Measurements from ENCODE around the gene FRMD4B. TPM values are rescaled to one million over a fixed set of nuclear protein-coding genes. Genes with fewer than 3 reads are reported as not detected.
"Not testable (repeated sequence)": the region's sequence is repeated elsewhere in the genome, so short reads cannot be mapped to it uniquely, and the experiment has no call there.

FRMD4B gene
- total and polyA plus RNA-seq, 2 donors from 2014 or later, result 11.8 to 50.5 TPM

DNA sequence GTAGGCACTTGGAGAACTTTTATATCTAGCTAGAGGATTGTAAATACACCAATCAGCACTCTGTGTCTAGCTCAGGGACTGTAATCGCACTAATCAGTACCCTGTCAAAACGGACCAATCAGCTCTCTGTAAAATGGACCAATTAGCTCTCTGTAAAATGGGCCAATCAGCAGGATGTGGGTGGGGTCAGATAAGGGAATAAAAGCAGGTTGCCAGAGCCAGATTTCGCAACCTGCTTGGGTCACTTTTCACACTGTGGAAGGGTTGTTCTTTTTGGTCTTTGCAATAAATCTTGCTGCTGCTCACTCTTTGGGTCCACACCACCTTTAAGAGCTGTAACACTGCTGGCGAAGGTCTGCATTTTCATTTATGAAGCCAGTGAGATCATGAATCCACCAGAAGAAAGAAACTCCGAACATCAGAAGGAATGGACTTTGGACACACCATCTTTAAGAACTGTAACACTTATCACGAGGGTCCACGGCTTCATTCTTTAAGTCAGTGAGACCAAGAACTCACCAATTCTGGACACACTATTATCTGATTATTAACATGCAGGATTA, 125.0 kb downstream of the FRMD4B start:
- H3K4me1 ChIP-seq (ENCODE audit: control insufficient read depth in 2 of 3, insufficient read depth in 2 of 3, low read depth in 1 of 3, low read length in 3 of 3); H3K9ac ChIP-seq (ENCODE audit: low read length in 3 of 3); H3K36me3 ChIP-seq (ENCODE audit: control insufficient read depth in 2 of 3, insufficient read depth in 3 of 3, low read length in 3 of 3); DNase-seq; H3K9me3 ChIP-seq (ENCODE audit: control insufficient read depth in 2 of 3, insufficient read depth in 1 of 3, low read length in 3 of 3); H3K27me3 ChIP-seq (ENCODE audit: control insufficient read depth, insufficient read depth, low read length); intact Hi-C loops (cut with DNase I); FAIRE-seq; H3K4me3 ChIP-seq (ENCODE audit: low read length in 3 of 3); H3K27ac ChIP-seq (ENCODE audit: low read depth in 2 of 2, low read length in 2 of 2): not testable (repeated sequence)

DNA sequence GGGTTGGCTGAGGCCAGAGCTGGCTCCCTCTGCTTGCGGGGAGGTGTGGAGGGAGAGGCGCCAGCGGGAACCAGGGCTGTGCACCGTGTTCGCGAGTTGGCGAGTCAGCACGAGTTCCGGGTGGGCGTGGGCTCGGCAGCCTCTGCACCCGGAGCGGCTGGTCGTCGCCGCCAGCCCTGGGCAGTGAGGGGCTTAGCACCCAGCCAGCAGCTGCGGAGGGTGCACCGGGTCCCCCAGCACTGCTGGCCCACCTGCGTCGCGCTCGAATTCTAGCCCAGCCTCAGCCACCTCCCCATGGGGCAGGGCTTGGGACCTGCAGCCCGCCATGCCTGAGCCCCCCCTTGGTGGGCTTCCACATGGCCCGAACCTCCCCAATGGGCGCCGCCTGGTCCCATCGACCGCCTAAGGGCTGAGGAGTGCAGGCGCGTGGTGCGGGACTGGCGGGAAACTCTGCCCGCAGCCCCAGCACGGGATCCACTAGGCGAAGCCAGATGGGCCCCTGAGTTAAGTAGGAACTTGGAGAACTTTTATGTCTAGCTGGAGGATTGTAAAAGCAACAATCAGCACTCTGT, 125.6 kb downstream of the FRMD4B start:
- no peaks in the 10 kb centered on the region for H3K27me3 ChIP-seq (ENCODE audit: control insufficient read depth, insufficient read depth, low read length)
- H3K4me1 ChIP-seq (ENCODE audit: control insufficient read depth in 2 of 3, insufficient read depth in 2 of 3, low read depth in 1 of 3, low read length in 3 of 3), result no peaks in the 10 kb centered on the region
- no peak overlapping the region for H3K4me3 ChIP-seq (ENCODE audit: low read length in 3 of 3)
- TF ChIP-seq, protein P1, sequence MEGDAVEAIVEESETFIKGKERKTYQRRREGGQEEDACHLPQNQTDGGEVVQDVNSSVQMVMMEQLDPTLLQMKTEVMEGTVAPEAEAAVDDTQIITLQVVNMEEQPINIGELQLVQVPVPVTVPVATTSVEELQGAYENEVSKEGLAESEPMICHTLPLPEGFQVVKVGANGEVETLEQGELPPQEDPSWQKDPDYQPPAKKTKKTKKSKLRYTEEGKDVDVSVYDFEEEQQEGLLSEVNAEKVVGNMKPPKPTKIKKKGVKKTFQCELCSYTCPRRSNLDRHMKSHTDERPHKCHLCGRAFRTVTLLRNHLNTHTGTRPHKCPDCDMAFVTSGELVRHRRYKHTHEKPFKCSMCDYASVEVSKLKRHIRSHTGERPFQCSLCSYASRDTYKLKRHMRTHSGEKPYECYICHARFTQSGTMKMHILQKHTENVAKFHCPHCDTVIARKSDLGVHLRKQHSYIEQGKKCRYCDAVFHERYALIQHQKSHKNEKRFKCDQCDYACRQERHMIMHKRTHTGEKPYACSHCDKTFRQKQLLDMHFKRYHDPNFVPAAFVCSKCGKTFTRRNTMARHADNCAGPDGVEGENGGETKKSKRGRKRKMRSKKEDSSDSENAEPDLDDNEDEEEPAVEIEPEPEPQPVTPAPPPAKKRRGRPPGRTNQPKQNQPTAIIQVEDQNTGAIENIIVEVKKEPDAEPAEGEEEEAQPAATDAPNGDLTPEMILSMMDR (IDR thresholded peaks at IDR 0.05; ENCODE audit: borderline replicate concordance, extremely low read depth, insufficient read depth), result no peak
- intact Hi-C loops (cut with DNase I), result no loop called here
- peaks cover 0 to 3% (median 0%) of the 10 kb centered on the region in 3 donors for H3K36me3 ChIP-seq (ENCODE audit: control insufficient read depth in 2 of 3, insufficient read depth in 3 of 3, low read length in 3 of 3)
- no peaks in the 10 kb centered on the region for H3K9me3 ChIP-seq (ENCODE audit: control insufficient read depth in 2 of 3, insufficient read depth in 1 of 3, low read length in 3 of 3)
- FAIRE-seq, result no peak
- H3K27ac ChIP-seq (ENCODE audit: low read depth in 2 of 2, low read length in 2 of 2), result no peak overlapping the region
- H3K9ac ChIP-seq (ENCODE audit: low read length in 3 of 3), result no peak overlapping the region
- no peak for DNase-seq

- TF ChIP-seq, protein P1 (IDR thresholded peaks at IDR 0.05; ENCODE audit: borderline replicate concordance, extremely low read depth, insufficient read depth), result no peak
- Histone ChIP-seq H3K36me3 (ENCODE audit: control insufficient read depth in 2 of 3, insufficient read depth in 3 of 3, low read length in 3 of 3) (peaks cover 0 to 3% (median 0%) of the 10 kb centered on the region in 3 donors), H3K4me1 (ENCODE audit: control insufficient read depth in 2 of 3, insufficient read depth in 2 of 3, low read depth in 1 of 3, low read length in 3 of 3) (peaks cover 0 to 4% (median 3%) of the 10 kb centered on the region in 3 donors), H3K9ac (ENCODE audit: low read length in 3 of 3) (no peak overlapping the region), H3K27ac (ENCODE audit: low read depth in 2 of 2, low read length in 2 of 2) (no peak overlapping the region), H3K27me3 (ENCODE audit: control insufficient read depth, insufficient read depth, low read length) (no peaks in the 10 kb centered on the region), H3K4me3 (ENCODE audit: low read length in 3 of 3) (no peak overlapping the region), H3K9me3 (ENCODE audit: control insufficient read depth in 2 of 3, insufficient read depth in 1 of 3, low read length in 3 of 3) (no peaks in the 10 kb centered on the region)
- DNase-seq (no peak), FAIRE-seq (no peak)
- intact Hi-C loops (cut with DNase I), result no loop called here
Measured at GRCh38 chr3:69259125-69259524, 126.8 kb downstream of the FRMD4B start.

- TF ChIP-seq, protein P1 (IDR thresholded peaks at IDR 0.05; ENCODE audit: borderline replicate concordance, extremely low read depth, insufficient read depth), result no peak
- DNase-seq (no peak), FAIRE-seq (no peak)
- H3K36me3 ChIP-seq (ENCODE audit: control insufficient read depth in 2 of 3, insufficient read depth in 3 of 3, low read length in 3 of 3), result peaks cover 0 to 3% (median 0%) of the 10 kb centered on the region in 3 donors
- H3K27me3 ChIP-seq (ENCODE audit: control insufficient read depth, insufficient read depth, low read length), result no peaks in the 10 kb centered on the region
- H3K27ac ChIP-seq (ENCODE audit: low read depth in 2 of 2, low read length in 2 of 2), result no peak overlapping the region
- no peak overlapping the region for H3K9ac ChIP-seq (ENCODE audit: low read length in 3 of 3)
- H3K9me3 ChIP-seq (ENCODE audit: control insufficient read depth in 2 of 3, insufficient read depth in 1 of 3, low read length in 3 of 3), result no peaks in the 10 kb centered on the region
- no peak overlapping the region for H3K4me3 ChIP-seq (ENCODE audit: low read length in 3 of 3)
- intact Hi-C loops (cut with DNase I), result no loop called here
- peaks cover 0 to 7% (median 3%) of the 10 kb centered on the region in 3 donors for H3K4me1 ChIP-seq (ENCODE audit: control insufficient read depth in 2 of 3, insufficient read depth in 2 of 3, low read depth in 1 of 3, low read length in 3 of 3)
Measured at GRCh38 chr3:69255928-69256327, 130.0 kb downstream of the FRMD4B start.
